Activated CD8-positive, alpha-beta T cell treated with anti-CD3 and anti-CD28 coated beads, Interleukin-2, amount 10 ng/mL, durations not matched to agents 7 days and 5 days (primary cell): ENCODE data around the gene NUBPL. TPM values are rescaled to one million over a fixed set of nuclear protein-coding genes. Genes with fewer than 3 reads are reported as not detected.
"Not testable (repeated sequence)": the region's sequence is repeated elsewhere in the genome, so short reads cannot be mapped to it uniquely, and the experiment has no call there.

ENCODE experiments used
- ATAC-seq: fragments of 150-1000 bp; cut with Tn5 transposase; one replicate; pipeline ENCODE4 v1.10.0; 2021; ENCODE audit warnings: moderate library complexity
- CTCF ChIA-PET: fragments of 350-600 bp; sonication (Branson Sonifier 250); formaldehyde crosslinking; loops from one replicate; lab custom pipeline; 2021; ENCODE audit warnings: antibody characterized with exemption; lab: Charles Lee
- POLR2A ChIA-PET: fragments of 350-600 bp; sonication (Branson Sonifier 250); formaldehyde crosslinking; loops from one replicate; lab custom pipeline; 2021; ENCODE audit warnings: antibody characterized with exemption; lab: Charles Lee
- DNase-seq: peaks from one replicate; pipeline ENCODE4 v3.0.0-alpha.2; 2020
- H3K27ac Mint-ChIP-seq: one replicate; pipeline ENCODE4 v1.8.0; 2021; ENCODE audit warnings: mild to moderate bottlenecking, mixed read lengths
- H3K27me3 Mint-ChIP-seq: one replicate; pipeline ENCODE4 v1.8.0; 2021; ENCODE audit warnings: low read depth, mixed read lengths
- H3K36me3 Mint-ChIP-seq: one replicate; pipeline ENCODE4 v1.8.0; 2021; ENCODE audit warnings: low read depth, mixed read lengths
- H3K4me1 Mint-ChIP-seq: one replicate; pipeline ENCODE4 v1.8.0; 2021; ENCODE audit warnings: low read depth, mixed read lengths
- H3K4me3 Mint-ChIP-seq: one replicate; pipeline ENCODE4 v1.8.0; 2021; ENCODE audit warnings: mild to moderate bottlenecking, mixed read lengths
- H3K9me3 Mint-ChIP-seq: one replicate; pipeline ENCODE4 v1.8.0; 2022; ENCODE audit warnings: mixed read lengths; ENCODE audit not compliant: insufficient read depth
- total RNA-seq, 2 experiments: library from RNA; stranded (reverse); gene quantifications; one replicate each; pipeline ENCODE4 v1.2.3, GENCODE V29; 2021

Gene NUBPL
- total RNA-seq, 2 experiments from 2014 or later, result 5.8 to 8.6 TPM

GRCh38 chr14:31578792-31579501, 17.7 kb downstream of the NUBPL start:
- Mint-ChIP-seq H3K27ac (no peak overlapping the region), H3K9me3 (no peaks in the 10 kb centered on the region), H3K36me3 (no peaks in the 10 kb centered on the region), H3K4me3 (no peak overlapping the region), H3K27me3 (no peaks in the 10 kb centered on the region), H3K4me1 (no peaks in the 10 kb centered on the region)
- CTCF ChIA-PET, result interaction anchor here (1.0 kb wide), 1 partner anchor 16 kb away, joined by 3 read pairs; no protein-coding TSS in a partner anchor
- no peak for ATAC-seq
- no peak for DNase-seq
- POLR2A ChIA-PET, result interaction anchor here (0.5 kb wide), 1 partner anchor 8 kb away, joined by 3 read pairs; no protein-coding TSS in a partner anchor

- Mint-ChIP-seq H3K4me3 (no peak overlapping the region), H3K9me3 (no peaks in the 10 kb centered on the region), H3K4me1 (no peaks in the 10 kb centered on the region), H3K27me3 (no peaks in the 10 kb centered on the region), H3K36me3 (no peaks in the 10 kb centered on the region), H3K27ac (no peak overlapping the region)
- DNase-seq (no peak), ATAC-seq (no peak)
- CTCF ChIA-PET, result no interaction called here
- POLR2A ChIA-PET, result no interaction called here
Measured at GRCh38 chr14:31580234-31580633, 19.0 kb downstream of the NUBPL start.

- ATAC-seq (no peak), DNase-seq (no peak)
- no peak overlapping the region for H3K27ac Mint-ChIP-seq
- H3K36me3 Mint-ChIP-seq, result no peaks in the 10 kb centered on the region
- ChIA-PET CTCF (no interaction called here), POLR2A (no interaction called here)
- H3K9me3 Mint-ChIP-seq, result no peaks in the 10 kb centered on the region
- no peaks in the 10 kb centered on the region for H3K4me1 Mint-ChIP-seq
- H3K4me3 Mint-ChIP-seq, result no peak overlapping the region
- no peaks in the 10 kb centered on the region for H3K27me3 Mint-ChIP-seq
Measured at GRCh38 chr14:31582286-31582691, 21.1 kb downstream of the NUBPL start.

GRCh38 chr14:31582836-31583452, 21.7 kb downstream of the NUBPL start:
- ChIA-PET POLR2A (no interaction called here), CTCF (no interaction called here)
- no peak for ATAC-seq
- DNase-seq, result no peak
- no peak overlapping the region for H3K4me3 Mint-ChIP-seq
- H3K9me3 Mint-ChIP-seq, result no peaks in the 10 kb centered on the region
- no peaks in the 10 kb centered on the region for H3K36me3 Mint-ChIP-seq
- H3K27me3 Mint-ChIP-seq, result no peaks in the 10 kb centered on the region
- H3K27ac Mint-ChIP-seq, result no peak overlapping the region
- no peaks in the 10 kb centered on the region for H3K4me1 Mint-ChIP-seq

- Mint-ChIP-seq H3K27me3 (no peaks in the 10 kb centered on the region), H3K27ac (no peak overlapping the region), H3K4me3 (no peak overlapping the region), H3K4me1 (no peaks in the 10 kb centered on the region), H3K9me3 (no peaks in the 10 kb centered on the region), H3K36me3 (no peaks in the 10 kb centered on the region)
- DNase-seq, result no peak
- ATAC-seq, result no peak
- ChIA-PET CTCF (no interaction called here), POLR2A (no interaction called here)
Measured at GRCh38 chr14:31590206-31590605, 29.0 kb downstream of the NUBPL start.

- ChIA-PET POLR2A (no interaction called here), CTCF (no interaction called here)
- Mint-ChIP-seq H3K4me3 (no peak overlapping the region), H3K27ac (no peak overlapping the region), H3K4me1 (no peaks in the 10 kb centered on the region), H3K36me3 (no peaks in the 10 kb centered on the region), H3K9me3 (no peaks in the 10 kb centered on the region), H3K27me3 (no peaks in the 10 kb centered on the region)
- DNase-seq, result no peak
- no peak for ATAC-seq
Measured at GRCh38 chr14:31592122-31592521, 30.9 kb downstream of the NUBPL start.

GRCh38 chr14:31592631-31593030, 31.4 kb downstream of the NUBPL start:
- H3K27me3 Mint-ChIP-seq, result no peaks in the 10 kb centered on the region
- no peaks in the 10 kb centered on the region for H3K36me3 Mint-ChIP-seq
- ATAC-seq (no peak), DNase-seq (no peak)
- no peak overlapping the region for H3K4me3 Mint-ChIP-seq
- H3K4me1 Mint-ChIP-seq, result no peaks in the 10 kb centered on the region
- ChIA-PET POLR2A (no interaction called here), CTCF (no interaction called here)
- no peaks in the 10 kb centered on the region for H3K9me3 Mint-ChIP-seq
- H3K27ac Mint-ChIP-seq, result no peak overlapping the region

GRCh38 chr14:31596342-31597095, 35.3 kb downstream of the NUBPL start:
- DNase-seq, result no peak
- no peak overlapping the region for H3K4me3 Mint-ChIP-seq
- ChIA-PET POLR2A (no interaction called here), CTCF (no interaction called here)
- no peaks in the 10 kb centered on the region for H3K9me3 Mint-ChIP-seq
- no peak overlapping the region for H3K27ac Mint-ChIP-seq
- no peaks in the 10 kb centered on the region for H3K4me1 Mint-ChIP-seq
- ATAC-seq, result no peak
- no peaks in the 10 kb centered on the region for H3K27me3 Mint-ChIP-seq
- peaks cover 15% of the 10 kb centered on the region for H3K36me3 Mint-ChIP-seq

GRCh38 chr14:31605702-31606101, 44.5 kb downstream of the NUBPL start:
- Mint-ChIP-seq H3K9me3 (peaks cover 9% of the 10 kb centered on the region), H3K4me1 (no peaks in the 10 kb centered on the region), H3K4me3 (no peak overlapping the region), H3K27me3 (no peaks in the 10 kb centered on the region), H3K36me3 (peaks cover 8% of the 10 kb centered on the region), H3K27ac (no peak overlapping the region)
- no peak for ATAC-seq
- no peak for DNase-seq
- ChIA-PET CTCF (no interaction called here), POLR2A (no interaction called here)

DNA sequence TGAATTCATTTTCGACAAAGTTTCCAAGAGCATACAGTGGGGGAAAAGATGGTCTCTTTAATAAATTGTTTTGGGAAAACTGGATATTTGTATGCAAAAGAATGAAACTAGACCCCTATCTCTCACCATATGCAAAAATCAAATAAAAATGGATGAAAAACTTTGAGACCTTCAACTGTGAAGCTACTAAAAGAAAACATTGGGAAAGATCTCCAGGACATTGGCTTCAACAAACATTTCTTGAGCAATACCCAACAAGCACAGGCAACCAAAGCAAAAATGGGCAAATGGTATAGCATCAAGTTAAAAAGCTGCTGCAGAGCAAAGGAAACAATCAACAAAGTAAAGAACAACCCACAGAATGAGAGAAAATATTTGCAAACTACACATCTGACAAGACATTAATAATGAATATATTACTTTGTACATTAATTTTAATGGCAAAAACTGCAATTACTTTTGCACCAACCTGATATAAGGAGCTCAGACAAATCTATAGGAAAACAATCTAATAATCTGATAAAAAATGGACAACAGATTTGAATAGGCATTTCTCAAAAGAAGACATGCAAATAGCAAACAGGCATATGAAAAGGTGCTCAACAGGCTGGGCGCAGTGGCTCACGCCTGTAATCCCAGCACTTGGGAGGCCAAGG, 50.7 kb downstream of the NUBPL start:
- H3K27ac Mint-ChIP-seq, result no peak overlapping the region
- peaks cover 7% of the 10 kb centered on the region for H3K9me3 Mint-ChIP-seq
- POLR2A ChIA-PET, result no interaction called here
- H3K36me3 Mint-ChIP-seq, result no peaks in the 10 kb centered on the region
- DNase-seq, result no peak
- ATAC-seq, result no peak
- H3K27me3 Mint-ChIP-seq, result no peaks in the 10 kb centered on the region
- H3K4me1 Mint-ChIP-seq, result no peaks in the 10 kb centered on the region
- H3K4me3 Mint-ChIP-seq, result no peak overlapping the region
- CTCF ChIA-PET, result no interaction called here

DNA sequence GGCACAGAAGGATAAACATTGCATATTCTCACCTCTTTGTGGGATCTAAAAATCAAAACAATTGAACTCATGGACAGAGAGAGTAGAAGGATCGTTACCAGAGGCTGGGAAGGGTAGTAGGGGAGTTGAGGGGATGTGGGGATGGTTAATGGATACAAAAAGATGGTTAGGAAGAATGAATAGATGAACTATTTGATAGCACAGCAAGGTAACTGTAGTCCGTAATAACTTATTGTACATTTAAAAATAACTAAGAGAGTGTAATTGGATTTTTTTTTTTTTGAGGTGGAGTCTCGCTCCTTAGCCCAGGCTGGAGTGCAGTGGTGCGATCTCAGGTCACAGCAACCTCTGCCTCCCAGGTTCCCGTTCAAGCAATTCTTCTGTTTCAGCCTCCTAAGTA, 52.0 kb downstream of the NUBPL start:
- no peaks in the 10 kb centered on the region for H3K4me1 Mint-ChIP-seq
- no peaks in the 10 kb centered on the region for H3K36me3 Mint-ChIP-seq
- no peak overlapping the region for H3K27ac Mint-ChIP-seq
- H3K9me3 Mint-ChIP-seq, result peaks cover 7% of the 10 kb centered on the region
- ChIA-PET POLR2A (no interaction called here), CTCF (no interaction called here)
- no peak for ATAC-seq
- H3K27me3 Mint-ChIP-seq, result no peaks in the 10 kb centered on the region
- H3K4me3 Mint-ChIP-seq, result no peak overlapping the region
- DNase-seq, result no peak

- H3K27ac Mint-ChIP-seq, H3K4me3 Mint-ChIP-seq, POLR2A ChIA-PET, ATAC-seq, DNase-seq, CTCF ChIA-PET, H3K27me3 Mint-ChIP-seq, H3K4me1 Mint-ChIP-seq: not testable (repeated sequence)
- Mint-ChIP-seq H3K36me3 (peaks cover 11% of the 10 kb centered on the region), H3K9me3 (peaks cover 12% of the 10 kb centered on the region)
Measured at GRCh38 chr14:31618884-31619283, 57.7 kb downstream of the NUBPL start.
